Measurements from ENCODE around the gene CASP14.
A peak's percentile ranks its signal among the peaks of the same experiment; 100 is the strongest.

The CASP14 gene

DNA sequence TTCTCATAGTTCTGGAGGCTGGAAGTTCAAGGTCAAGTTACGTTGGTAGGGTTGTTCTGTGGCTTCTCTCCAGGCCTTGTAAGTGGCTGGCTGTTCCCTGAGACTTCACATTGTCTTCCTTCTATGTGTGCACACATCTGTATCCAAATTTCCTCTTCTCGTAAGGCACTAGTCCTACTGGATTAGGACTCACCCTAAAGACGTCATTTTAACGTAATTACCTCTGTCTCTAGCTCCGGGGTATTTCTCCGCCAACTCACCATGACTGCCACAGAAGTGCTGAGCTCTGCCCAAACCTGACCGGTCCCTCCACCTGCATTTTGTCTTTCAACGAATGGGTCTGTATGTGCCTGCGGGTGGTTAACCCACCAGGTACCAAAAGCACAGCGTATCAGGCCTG is 49.2 kb downstream of the CASP14 start:
- no peaks in the 10 kb centered on the region for H3K36me3 ChIP-seq (replicated peaks in 1 of 2; ENCODE audit: control insufficient read depth in 2 of 2, insufficient read depth in 2 of 2, low read length in 2 of 2)
- WGBS, 2 donors (ENCODE audit: extremely low coverage in 2 of 2, insufficient read length in 2 of 2, insufficient replicate concordance in 1 of 2) = no CpG with 5 or more reads among the region's 10 CpGs
- no peaks in the 10 kb centered on the region for H3K4me1 ChIP-seq (ENCODE audit: control insufficient read depth in 2 of 2, insufficient read depth in 1 of 2, low read depth in 1 of 2, low read length in 2 of 2)
- no peak overlapping the region for H3K18ac ChIP-seq (ENCODE audit: low read length)
- H2AK5ac ChIP-seq (ENCODE audit: low read depth, low read length) = no peak overlapping the region
- no peak overlapping the region for H4K8ac ChIP-seq (ENCODE audit: low read depth, low read length)
- no peak overlapping the region for H4K91ac ChIP-seq (ENCODE audit: low read depth, low read length, poor library complexity)
- peaks cover 5 to 10% of the 10 kb centered on the region in 2 donors for H3K9me3 ChIP-seq (replicated peaks in 1 of 2; ENCODE audit: control insufficient read depth in 2 of 2, insufficient read depth in 1 of 2, low read depth in 1 of 2, low read length in 2 of 2)
- peak overlapping the region; percentile 54 for H3K9ac ChIP-seq (ENCODE audit: low read depth, low read length, poor library complexity)
- H2BK5ac ChIP-seq (ENCODE audit: low read length) = no peak overlapping the region
- H3K4ac ChIP-seq (ENCODE audit: low read length) = no peak overlapping the region
- no peak overlapping the region for H2BK15ac ChIP-seq (ENCODE audit: low read length)
- DNase-seq (ENCODE audit: low spot score) = no peak
- no peak overlapping the region for H3K14ac ChIP-seq (ENCODE audit: low read length)
- H2BK12ac ChIP-seq (ENCODE audit: low read length) = no peak overlapping the region
- H3K27me3 ChIP-seq (ENCODE audit: control insufficient read depth in 3 of 3, insufficient read depth in 3 of 3, low read depth in 1 of 3, low read length in 3 of 3) = no peaks in the 10 kb centered on the region
- H3K4me2 ChIP-seq (ENCODE audit: insufficient read depth, low read length, poor library complexity, severe bottlenecking) = no peak overlapping the region
- H3K23ac ChIP-seq (ENCODE audit: low read depth, low read length, poor library complexity) = no peak overlapping the region
- no peaks in the 10 kb centered on the region for H3K79me1 ChIP-seq (ENCODE audit: low read depth, low read length)
- H2BK120ac ChIP-seq (ENCODE audit: low read depth, low read length) = no peak overlapping the region
- no peak overlapping the region for H3K27ac ChIP-seq (replicated peaks; ENCODE audit: low read length)
- no peak overlapping the region for H3K4me3 ChIP-seq (ENCODE audit: low read length in 2 of 2)
- H2AFZ ChIP-seq (ENCODE audit: low read length) = no peak overlapping the region

DNA sequence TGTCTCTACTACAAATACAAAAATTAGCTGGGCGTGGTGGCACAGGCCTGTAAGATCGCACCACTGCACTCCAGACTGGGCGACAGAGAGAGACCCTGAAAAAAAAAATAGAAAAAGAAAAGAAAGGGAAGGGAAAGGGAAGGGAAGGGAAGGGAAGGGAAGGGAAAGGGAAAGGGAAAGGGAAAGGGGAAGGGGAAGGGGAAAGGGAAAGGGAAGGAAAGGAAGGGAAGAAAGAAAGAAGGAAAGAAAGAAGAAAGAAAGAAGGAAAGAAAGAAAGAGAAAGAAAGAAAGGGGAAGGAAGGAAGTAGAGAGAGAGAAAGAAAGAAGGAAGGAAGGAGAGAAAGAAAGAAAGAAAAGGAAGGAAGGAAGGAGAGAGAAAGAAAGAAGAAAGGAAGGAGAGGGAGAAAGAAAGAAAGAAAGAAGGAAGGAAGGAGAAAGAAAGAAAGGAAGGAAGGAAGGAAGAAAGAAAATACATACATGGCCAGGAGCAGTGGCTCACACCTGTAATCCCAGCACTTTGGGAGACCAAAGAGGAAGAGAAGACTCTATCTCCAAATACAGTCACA is 49.8 kb downstream of the CASP14 start:
- Histone ChIP-seq H3K4me2 (ENCODE audit: insufficient read depth, low read length, poor library complexity, severe bottlenecking) (no peak overlapping the region), H2AK5ac (ENCODE audit: low read depth, low read length) (no peak overlapping the region), H3K27me3 (ENCODE audit: control insufficient read depth in 3 of 3, insufficient read depth in 3 of 3, low read depth in 1 of 3, low read length in 3 of 3) (no peaks in the 10 kb centered on the region), H3K4me3 (ENCODE audit: low read length in 2 of 2) (no peak overlapping the region), H3K9me3 (replicated peaks in 1 of 2; ENCODE audit: control insufficient read depth in 2 of 2, insufficient read depth in 1 of 2, low read depth in 1 of 2, low read length in 2 of 2) (peaks cover 6 to 15% of the 10 kb centered on the region in 2 donors), H3K18ac (ENCODE audit: low read length) (no peak overlapping the region), H2AFZ (ENCODE audit: low read length) (no peak overlapping the region), H3K9ac (ENCODE audit: low read depth, low read length, poor library complexity) (no peak overlapping the region), H2BK5ac (ENCODE audit: low read length) (no peak overlapping the region), H3K4me1 (ENCODE audit: control insufficient read depth in 2 of 2, insufficient read depth in 1 of 2, low read depth in 1 of 2, low read length in 2 of 2) (no peaks in the 10 kb centered on the region), H3K79me1 (ENCODE audit: low read depth, low read length) (no peaks in the 10 kb centered on the region), H3K23ac (ENCODE audit: low read depth, low read length, poor library complexity) (no peak overlapping the region), H2BK15ac (ENCODE audit: low read length) (no peak overlapping the region), H3K36me3 (replicated peaks in 1 of 2; ENCODE audit: control insufficient read depth in 2 of 2, insufficient read depth in 2 of 2, low read length in 2 of 2) (no peaks in the 10 kb centered on the region), H3K4ac (ENCODE audit: low read length) (no peak overlapping the region), H4K91ac (ENCODE audit: low read depth, low read length, poor library complexity) (no peak overlapping the region), H2BK120ac (ENCODE audit: low read depth, low read length) (no peak overlapping the region), H2BK12ac (ENCODE audit: low read length) (no peak overlapping the region), H3K14ac (ENCODE audit: low read length) (no peak overlapping the region), H4K8ac (ENCODE audit: low read depth, low read length) (no peak overlapping the region), H3K27ac (replicated peaks; ENCODE audit: low read length) (no peak overlapping the region)
- no CpG with 5 or more reads among the region's 3 CpGs for WGBS, 2 donors (ENCODE audit: extremely low coverage in 2 of 2, insufficient read length in 2 of 2, insufficient replicate concordance in 1 of 2)
- DNase-seq (ENCODE audit: low spot score) = no peak

DNA sequence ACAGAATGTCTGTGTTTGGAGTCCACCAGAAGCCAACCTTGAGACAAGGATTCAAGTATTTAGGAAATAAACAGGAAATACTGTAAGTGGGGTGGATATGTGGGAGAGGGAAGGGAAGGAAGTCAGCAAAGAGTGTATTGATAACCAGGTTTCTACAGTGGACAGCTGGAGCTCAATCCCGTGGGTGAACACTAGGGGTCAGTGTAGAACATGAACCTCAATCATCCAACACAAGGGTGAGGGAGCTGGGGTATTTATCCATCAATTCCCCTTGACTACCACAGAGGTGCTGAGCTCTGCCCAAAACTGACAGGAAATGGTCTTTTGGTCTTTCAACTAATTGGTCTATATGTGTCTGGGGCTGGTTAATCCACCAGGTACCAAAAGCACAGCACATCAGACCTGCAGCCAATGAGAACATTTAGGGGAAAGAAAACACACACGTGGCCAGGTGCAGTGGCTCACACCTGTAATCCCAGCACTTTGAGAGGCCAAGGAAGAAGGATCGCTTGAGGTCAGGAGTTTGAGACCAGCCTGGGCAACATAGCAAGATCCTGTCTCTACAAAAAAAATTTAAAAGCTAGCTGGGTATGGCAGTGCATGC is 52.3 kb downstream of the CASP14 start:
- no CpG with 5 or more reads among the region's 3 CpGs for WGBS, 2 donors (ENCODE audit: extremely low coverage in 2 of 2, insufficient read length in 2 of 2, insufficient replicate concordance in 1 of 2)
- Histone ChIP-seq H2AK5ac (ENCODE audit: low read depth, low read length) (no peak overlapping the region), H3K4me1 (ENCODE audit: control insufficient read depth in 2 of 2, insufficient read depth in 1 of 2, low read depth in 1 of 2, low read length in 2 of 2) (no peaks in the 10 kb centered on the region), H2BK5ac (ENCODE audit: low read length) (no peak overlapping the region), H3K9me3 (replicated peaks in 1 of 2; ENCODE audit: control insufficient read depth in 2 of 2, insufficient read depth in 1 of 2, low read depth in 1 of 2, low read length in 2 of 2) (peaks cover 11 to 26% of the 10 kb centered on the region in 2 donors), H3K9ac (ENCODE audit: low read depth, low read length, poor library complexity) (no peak overlapping the region), H2AFZ (ENCODE audit: low read length) (no peak overlapping the region), H3K4me3 (ENCODE audit: low read length in 2 of 2) (no peak overlapping the region), H4K91ac (ENCODE audit: low read depth, low read length, poor library complexity) (no peak overlapping the region), H2BK12ac (ENCODE audit: low read length) (no peak overlapping the region), H3K4me2 (ENCODE audit: insufficient read depth, low read length, poor library complexity, severe bottlenecking) (no peak overlapping the region), H3K18ac (ENCODE audit: low read length) (no peak overlapping the region), H3K36me3 (replicated peaks in 1 of 2; ENCODE audit: control insufficient read depth in 2 of 2, insufficient read depth in 2 of 2, low read length in 2 of 2) (no peaks in the 10 kb centered on the region), H2BK15ac (ENCODE audit: low read length) (no peak overlapping the region), H3K79me1 (ENCODE audit: low read depth, low read length) (no peaks in the 10 kb centered on the region), H2BK120ac (ENCODE audit: low read depth, low read length) (no peak overlapping the region), H3K27me3 (ENCODE audit: control insufficient read depth in 3 of 3, insufficient read depth in 3 of 3, low read depth in 1 of 3, low read length in 3 of 3) (no peaks in the 10 kb centered on the region), H4K8ac (ENCODE audit: low read depth, low read length) (no peak overlapping the region), H3K23ac (ENCODE audit: low read depth, low read length, poor library complexity) (no peak overlapping the region), H3K27ac (replicated peaks; ENCODE audit: low read length) (no peak overlapping the region), H3K14ac (ENCODE audit: low read length) (no peak overlapping the region), H3K4ac (ENCODE audit: low read length) (no peak overlapping the region)
- no peak for DNase-seq (ENCODE audit: low spot score)

DNA sequence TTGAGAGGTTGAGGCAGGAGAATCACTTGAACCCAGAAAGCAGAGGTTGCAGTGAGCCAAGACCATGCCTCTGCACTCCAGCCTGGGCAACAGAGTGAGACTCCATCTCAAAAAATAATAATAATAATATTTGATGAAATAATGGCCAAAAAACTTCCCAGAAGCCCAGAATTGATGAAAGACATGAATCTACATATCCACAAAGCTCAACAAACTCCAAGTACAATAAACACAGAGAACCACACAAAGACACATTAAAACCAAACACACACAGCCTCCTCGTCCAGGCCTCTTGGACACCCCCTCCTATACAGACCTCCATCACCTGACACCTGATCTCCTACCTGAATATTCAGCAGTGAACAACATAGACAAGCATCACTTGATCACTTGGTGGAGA is 54.7 kb downstream of the CASP14 start:
- Histone ChIP-seq H2BK120ac (ENCODE audit: low read depth, low read length) (no peak overlapping the region), H3K23ac (ENCODE audit: low read depth, low read length, poor library complexity) (no peak overlapping the region), H3K79me1 (ENCODE audit: low read depth, low read length) (peaks cover 5% of the 10 kb centered on the region), H2BK12ac (ENCODE audit: low read length) (no peak overlapping the region), H3K14ac (ENCODE audit: low read length) (no peak overlapping the region), H4K91ac (ENCODE audit: low read depth, low read length, poor library complexity) (no peak overlapping the region), H3K4me3 (ENCODE audit: low read length in 2 of 2) (no peak overlapping the region), H3K4me1 (ENCODE audit: control insufficient read depth in 2 of 2, insufficient read depth in 1 of 2, low read depth in 1 of 2, low read length in 2 of 2) (peaks cover 4 to 9% of the 10 kb centered on the region in 2 donors), H3K27ac (replicated peaks; ENCODE audit: low read length) (no peak overlapping the region), H2AK5ac (ENCODE audit: low read depth, low read length) (no peak overlapping the region), H2BK15ac (ENCODE audit: low read length) (no peak overlapping the region), H3K36me3 (replicated peaks in 1 of 2; ENCODE audit: control insufficient read depth in 2 of 2, insufficient read depth in 2 of 2, low read length in 2 of 2) (peaks cover 0 to 5% of the 10 kb centered on the region in 2 donors), H3K4me2 (ENCODE audit: insufficient read depth, low read length, poor library complexity, severe bottlenecking) (no peak overlapping the region), H3K27me3 (ENCODE audit: control insufficient read depth in 3 of 3, insufficient read depth in 3 of 3, low read depth in 1 of 3, low read length in 3 of 3) (no peaks in the 10 kb centered on the region), H2AFZ (ENCODE audit: low read length) (no peak overlapping the region), H4K8ac (ENCODE audit: low read depth, low read length) (no peak overlapping the region), H3K18ac (ENCODE audit: low read length) (no peak overlapping the region), H3K9ac (ENCODE audit: low read depth, low read length, poor library complexity) (no peak overlapping the region), H3K4ac (ENCODE audit: low read length) (no peak overlapping the region), H3K9me3 (replicated peaks in 1 of 2; ENCODE audit: control insufficient read depth in 2 of 2, insufficient read depth in 1 of 2, low read depth in 1 of 2, low read length in 2 of 2) (peaks cover 11 to 26% of the 10 kb centered on the region in 2 donors), H2BK5ac (ENCODE audit: low read length) (no peak overlapping the region)
- no peak for DNase-seq (ENCODE audit: low spot score)
- WGBS, 2 donors (ENCODE audit: extremely low coverage in 2 of 2, insufficient read length in 2 of 2, insufficient replicate concordance in 1 of 2) = no CpG with 5 or more reads among the region's 1 CpG

All from neuronal stem cell (in vitro differentiated cells).